ENCODE results near the gene FBXO34. TPM values are rescaled to one million over a fixed set of nuclear protein-coding genes. Genes with fewer than 3 reads are reported as not detected.

Gene FBXO34
- total RNA-seq, 1 experiment from 2014 or later, result 12.0 TPM

DNA sequence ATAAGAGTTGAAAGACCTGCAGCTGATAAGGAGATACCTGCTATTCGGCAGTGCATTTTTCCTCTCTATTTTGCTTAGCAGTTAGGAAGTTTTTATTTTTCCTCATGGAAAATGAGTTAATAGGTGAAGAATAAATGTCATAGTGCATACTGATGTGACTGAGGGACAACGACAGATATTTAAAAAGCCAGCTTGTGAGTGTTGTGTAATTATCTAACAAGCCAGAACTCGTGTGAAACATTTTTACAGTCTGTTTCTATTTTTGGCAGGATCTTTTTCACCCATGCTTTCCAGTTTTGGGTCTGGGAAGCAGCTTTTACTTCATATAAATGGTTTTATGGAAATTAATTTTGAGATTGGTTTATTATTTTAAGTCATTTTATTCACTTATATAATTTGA, 2.9 kb downstream of the FBXO34 start:
- intact Hi-C loops (cut with micrococcal nuclease), result loop anchor here (5.0 kb wide), 2 partner anchors 62 to 138 kb away; partner anchors contain the start of gene ATG14
- ChIA-PET POLR2A (interaction anchor here (0.5 to 1.7 kb wide), 8 partner anchors 10 to 219 kb away, joined by 3 to 5 read pairs (median 3); no protein-coding TSS in a partner anchor), CTCF (interaction anchor here (0.6 to 1.8 kb wide), 5 partner anchors 10 to 408 kb away, joined by 3 to 7 read pairs (median 3); no protein-coding TSS in a partner anchor)
- Mint-ChIP-seq H3K27me3 (ENCODE audit: insufficient read depth, unreplicated experiment) (no peaks in the 10 kb centered on the region), H3K27ac (ENCODE audit: low read depth, unreplicated experiment) (peak overlapping the region; percentile 35), H3K36me3 (ENCODE audit: insufficient read depth, unreplicated experiment) (no peaks in the 10 kb centered on the region), H3K4me1 (ENCODE audit: insufficient read depth, unreplicated experiment) (peaks cover 26% of the 10 kb centered on the region), H3K4me3 (ENCODE audit: unreplicated experiment) (no peak overlapping the region), H3K9me3 (ENCODE audit: unreplicated experiment) (no peaks in the 10 kb centered on the region)
- BruUV-seq (replicated peaks), result no TSS peak
- peak; percentile 20 for DNase-seq (ENCODE audit: unreplicated experiment)
- TF ChIP-seq, protein P1, sequence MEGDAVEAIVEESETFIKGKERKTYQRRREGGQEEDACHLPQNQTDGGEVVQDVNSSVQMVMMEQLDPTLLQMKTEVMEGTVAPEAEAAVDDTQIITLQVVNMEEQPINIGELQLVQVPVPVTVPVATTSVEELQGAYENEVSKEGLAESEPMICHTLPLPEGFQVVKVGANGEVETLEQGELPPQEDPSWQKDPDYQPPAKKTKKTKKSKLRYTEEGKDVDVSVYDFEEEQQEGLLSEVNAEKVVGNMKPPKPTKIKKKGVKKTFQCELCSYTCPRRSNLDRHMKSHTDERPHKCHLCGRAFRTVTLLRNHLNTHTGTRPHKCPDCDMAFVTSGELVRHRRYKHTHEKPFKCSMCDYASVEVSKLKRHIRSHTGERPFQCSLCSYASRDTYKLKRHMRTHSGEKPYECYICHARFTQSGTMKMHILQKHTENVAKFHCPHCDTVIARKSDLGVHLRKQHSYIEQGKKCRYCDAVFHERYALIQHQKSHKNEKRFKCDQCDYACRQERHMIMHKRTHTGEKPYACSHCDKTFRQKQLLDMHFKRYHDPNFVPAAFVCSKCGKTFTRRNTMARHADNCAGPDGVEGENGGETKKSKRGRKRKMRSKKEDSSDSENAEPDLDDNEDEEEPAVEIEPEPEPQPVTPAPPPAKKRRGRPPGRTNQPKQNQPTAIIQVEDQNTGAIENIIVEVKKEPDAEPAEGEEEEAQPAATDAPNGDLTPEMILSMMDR (IDR thresholded peaks at IDR 0.05; ENCODE audit: unreplicated experiment), result no peak

DNA sequence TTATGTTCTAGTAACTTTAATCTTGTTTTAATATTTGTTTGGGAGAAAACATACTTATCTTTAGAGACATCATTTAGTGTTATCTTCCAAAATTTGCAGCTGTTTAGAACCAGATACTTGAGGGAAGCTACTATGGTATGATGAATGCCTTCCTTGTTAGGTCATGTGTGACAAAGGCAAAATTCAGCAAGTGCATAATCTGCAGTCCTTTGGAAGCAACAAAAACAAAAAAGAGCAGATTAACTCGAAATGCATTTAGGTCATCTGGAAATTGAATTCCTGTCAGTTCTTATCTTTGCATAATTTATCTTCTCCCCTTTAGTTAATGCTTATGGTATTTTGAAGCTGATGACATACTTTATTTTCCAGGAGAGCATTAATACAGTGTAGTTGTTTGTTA, 3.5 kb downstream of the FBXO34 start:
- Mint-ChIP-seq H3K9me3 (ENCODE audit: unreplicated experiment) (no peaks in the 10 kb centered on the region), H3K4me3 (ENCODE audit: unreplicated experiment) (no peak overlapping the region), H3K27me3 (ENCODE audit: insufficient read depth, unreplicated experiment) (no peaks in the 10 kb centered on the region), H3K27ac (ENCODE audit: low read depth, unreplicated experiment) (no peak overlapping the region), H3K36me3 (ENCODE audit: insufficient read depth, unreplicated experiment) (no peaks in the 10 kb centered on the region), H3K4me1 (ENCODE audit: insufficient read depth, unreplicated experiment) (peaks cover 26% of the 10 kb centered on the region)
- no peak for DNase-seq (ENCODE audit: unreplicated experiment)
- CTCF ChIA-PET, result interaction anchor here (0.7 to 1.8 kb wide), 4 partner anchors 10 to 409 kb away, joined by 3 to 7 read pairs (median 4); no protein-coding TSS in a partner anchor
- intact Hi-C loops (cut with micrococcal nuclease), result loop anchor here (5.0 kb wide), 2 partner anchors 62 to 138 kb away; partner anchors contain the start of gene ATG14
- TF ChIP-seq, protein P1 (IDR thresholded peaks at IDR 0.05; ENCODE audit: unreplicated experiment), result no peak
- no TSS peak for BruUV-seq (replicated peaks)
- POLR2A ChIA-PET, result interaction anchor here (0.5 to 1.7 kb wide), 8 partner anchors 10 to 219 kb away, joined by 3 to 5 read pairs (median 3); no protein-coding TSS in a partner anchor

DNA sequence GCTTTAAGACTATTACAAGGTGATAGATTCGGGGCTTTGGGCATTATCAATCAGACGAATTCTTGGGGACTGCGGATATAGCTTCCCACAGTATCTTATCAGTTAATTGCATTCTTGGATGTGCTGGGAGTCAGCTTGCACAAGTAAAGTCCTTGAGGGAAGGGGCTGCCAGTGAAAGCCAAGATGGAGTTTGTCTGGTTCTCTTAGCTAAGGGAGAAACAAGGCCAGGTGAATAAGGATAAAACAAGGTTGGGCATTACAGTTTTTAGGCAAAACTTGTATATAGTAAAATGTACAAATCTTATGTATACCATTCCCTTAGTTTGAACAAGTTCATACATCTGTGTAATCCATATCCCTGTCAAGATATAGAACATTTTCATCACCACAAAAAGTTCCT, 5.5 kb downstream of the FBXO34 start:
- Mint-ChIP-seq H3K36me3 (ENCODE audit: insufficient read depth, unreplicated experiment) (peaks cover 5% of the 10 kb centered on the region), H3K4me1 (ENCODE audit: insufficient read depth, unreplicated experiment) (peaks cover 21% of the 10 kb centered on the region), H3K4me3 (ENCODE audit: unreplicated experiment) (no peak overlapping the region), H3K9me3 (ENCODE audit: unreplicated experiment) (no peaks in the 10 kb centered on the region), H3K27ac (ENCODE audit: low read depth, unreplicated experiment) (no peak overlapping the region), H3K27me3 (ENCODE audit: insufficient read depth, unreplicated experiment) (no peaks in the 10 kb centered on the region)
- BruUV-seq (replicated peaks), result no TSS peak
- no peak for DNase-seq (ENCODE audit: unreplicated experiment)
- intact Hi-C loops (cut with micrococcal nuclease), result no loop called here
- TF ChIP-seq, protein P1 (IDR thresholded peaks at IDR 0.05; ENCODE audit: unreplicated experiment), result no peak
- ChIA-PET POLR2A (interaction anchor here (0.9 kb wide), 1 partner anchor 14 kb away, joined by 3 read pairs; no protein-coding TSS in a partner anchor), CTCF (interaction anchor here (2.5 kb wide), 1 partner anchor 21 kb away, joined by 10 read pairs; no protein-coding TSS in a partner anchor)

DNA sequence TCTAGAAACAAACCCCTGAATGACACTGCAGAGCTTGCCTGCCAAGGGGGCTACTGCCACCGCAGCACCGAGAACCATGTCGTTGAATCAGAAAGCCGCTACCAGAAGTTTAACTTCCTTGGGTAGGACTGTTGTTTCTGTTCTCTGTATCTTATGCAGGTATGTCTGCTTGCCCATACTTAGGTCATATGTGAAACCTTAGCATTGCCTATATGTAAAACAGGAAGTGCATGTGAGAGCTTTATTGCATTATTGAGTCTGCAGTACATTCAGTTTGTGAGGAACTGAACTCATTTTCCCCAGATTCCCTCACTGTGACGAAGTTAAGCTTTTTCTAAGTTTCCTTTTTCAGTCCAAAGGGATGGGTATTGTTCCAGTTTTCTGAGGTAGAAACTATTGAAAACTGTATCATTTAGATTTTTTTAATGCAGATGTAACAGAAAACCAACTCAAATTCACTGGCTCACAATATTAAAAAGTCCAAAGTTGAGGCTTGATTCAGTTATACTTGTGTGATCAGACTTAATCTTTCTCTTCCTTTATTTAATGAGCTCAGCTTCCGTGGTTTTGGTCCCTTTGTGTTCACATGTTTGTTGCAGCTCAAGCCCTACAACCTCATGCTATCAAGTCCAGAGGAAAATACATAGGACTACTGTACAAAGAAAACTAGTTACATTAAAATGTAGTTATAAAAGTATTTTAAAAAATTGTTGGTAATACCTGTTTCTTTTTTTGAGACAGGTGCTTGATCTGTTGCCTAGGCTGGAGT, 6.9 kb downstream of the FBXO34 start:
- ChIA-PET POLR2A (no interaction called here), CTCF (interaction anchor here (0.6 to 2.5 kb wide), 3 partner anchors 20 to 76 kb away, joined by 3 to 10 read pairs (median 4); no protein-coding TSS in a partner anchor)
- no TSS peak for BruUV-seq (replicated peaks)
- Mint-ChIP-seq H3K36me3 (ENCODE audit: insufficient read depth, unreplicated experiment) (peaks cover 9% of the 10 kb centered on the region), H3K27me3 (ENCODE audit: insufficient read depth, unreplicated experiment) (no peaks in the 10 kb centered on the region), H3K27ac (ENCODE audit: low read depth, unreplicated experiment) (no peak overlapping the region), H3K4me3 (ENCODE audit: unreplicated experiment) (no peak overlapping the region), H3K4me1 (ENCODE audit: insufficient read depth, unreplicated experiment) (peaks cover 16% of the 10 kb centered on the region), H3K9me3 (ENCODE audit: unreplicated experiment) (no peaks in the 10 kb centered on the region)
- TF ChIP-seq, protein P1 (IDR thresholded peaks at IDR 0.05; ENCODE audit: unreplicated experiment), result no peak
- intact Hi-C loops (cut with micrococcal nuclease), result no loop called here
- DNase-seq (ENCODE audit: unreplicated experiment), result no peak

All from MCF 10A (cell line).